Endometrial microvascular endothelial cells (primary cell): ENCODE data around the gene DOK7. TPM values are rescaled to one million over a fixed set of nuclear protein-coding genes. Genes with fewer than 3 reads are reported as not detected.

ENCODE experiments used
- in situ Hi-C: cut with HindIII; loops from 2 replicates; pipeline ENCODE4 v1.10.0; 2017; ENCODE audit warnings: low sequenced_read_pairs, low pct_unique_long_range_greater_than_20kb; ENCODE audit errors: inconsistent ontology term
- total RNA-seq: library from RNA; depleted of rRNA; stranded (reverse); fragments of >200 nt; gene quantifications from one replicate; pipeline ENCODE4 v1.2.3, GENCODE V29; 2015; ENCODE audit errors: inconsistent ontology term

The DOK7 gene
- total RNA-seq, 1 donor from 2014 or later = not detected

DNA sequence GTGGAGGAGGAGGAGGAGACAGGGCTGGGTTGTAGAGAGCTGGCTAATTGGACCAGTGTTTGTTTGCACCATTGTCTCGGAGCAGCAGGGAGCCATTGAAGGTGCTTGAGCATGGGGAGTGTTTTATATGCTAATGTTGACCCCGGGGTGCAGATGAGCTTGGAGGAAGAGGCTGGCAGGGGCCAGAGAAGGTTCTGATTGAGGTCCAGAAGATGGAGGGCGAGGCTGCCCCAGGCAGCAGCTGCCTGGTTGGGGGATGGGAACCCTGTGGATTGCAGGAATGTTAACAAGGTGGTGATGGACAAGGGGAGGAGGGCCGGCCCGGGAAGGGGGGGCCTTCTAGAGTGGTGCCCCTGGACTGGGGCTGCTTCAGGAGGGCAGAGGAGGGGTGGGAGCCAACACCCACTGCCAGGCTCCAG is 18.0 kb downstream of the DOK7 start:
- in situ Hi-C loops = no loop called here

- in situ Hi-C loops = no loop called here
Observed at GRCh38 chr4:3481783-3482393, 18.8 kb downstream of the DOK7 start.

GRCh38 chr4:3482707-3483106 is 19.6 kb downstream of the DOK7 start:
- in situ Hi-C loops = no loop called here

GRCh38 chr4:3483471-3483921 is 20.4 kb downstream of the DOK7 start:
- in situ Hi-C loops = no loop called here

DNA sequence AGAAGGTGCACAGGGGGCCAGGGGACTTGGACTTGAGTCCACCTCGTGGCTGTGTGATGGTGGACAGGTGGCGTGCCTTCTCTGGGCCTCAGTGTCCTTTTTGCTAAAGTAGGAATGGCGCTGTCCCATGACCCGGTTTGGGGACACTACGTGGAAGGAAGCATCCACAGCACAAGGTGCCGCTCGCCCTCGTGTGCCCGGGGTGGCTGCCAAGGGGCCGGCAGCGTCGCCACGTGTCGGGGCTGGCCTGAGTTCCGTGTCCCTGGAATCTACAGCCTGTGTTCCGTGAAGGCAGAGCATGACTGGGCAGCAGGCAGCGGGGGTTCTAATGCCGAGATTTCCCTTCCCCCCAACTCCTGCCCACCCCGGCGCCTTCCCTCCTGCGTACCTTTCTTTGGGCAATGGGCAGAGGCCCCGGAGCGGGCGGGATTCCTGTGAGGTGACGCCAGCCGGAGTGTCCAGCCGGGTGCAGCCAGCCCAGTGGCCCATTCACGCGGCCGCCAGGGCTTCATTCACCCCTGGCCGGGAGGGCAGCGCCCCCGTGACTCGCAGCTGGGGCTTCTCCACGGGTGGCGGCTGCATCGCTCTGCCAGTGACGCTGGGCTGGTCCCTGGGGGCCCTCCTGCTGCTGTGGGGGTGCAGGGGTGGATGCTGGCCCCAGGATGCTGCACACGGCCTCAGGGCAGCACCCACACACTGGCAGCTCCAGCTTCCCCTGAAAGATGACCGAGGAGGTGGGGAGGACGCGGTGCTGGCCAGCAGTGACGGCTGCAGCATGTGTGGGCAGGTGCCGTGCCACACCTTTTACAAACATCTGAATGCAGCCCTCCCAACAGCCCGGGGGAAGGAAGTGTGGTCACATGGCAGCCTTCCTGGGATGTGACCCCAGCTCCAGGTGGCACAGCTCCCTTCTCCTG is 21.2 kb downstream of the DOK7 start:
- in situ Hi-C loops = no loop called here

DNA sequence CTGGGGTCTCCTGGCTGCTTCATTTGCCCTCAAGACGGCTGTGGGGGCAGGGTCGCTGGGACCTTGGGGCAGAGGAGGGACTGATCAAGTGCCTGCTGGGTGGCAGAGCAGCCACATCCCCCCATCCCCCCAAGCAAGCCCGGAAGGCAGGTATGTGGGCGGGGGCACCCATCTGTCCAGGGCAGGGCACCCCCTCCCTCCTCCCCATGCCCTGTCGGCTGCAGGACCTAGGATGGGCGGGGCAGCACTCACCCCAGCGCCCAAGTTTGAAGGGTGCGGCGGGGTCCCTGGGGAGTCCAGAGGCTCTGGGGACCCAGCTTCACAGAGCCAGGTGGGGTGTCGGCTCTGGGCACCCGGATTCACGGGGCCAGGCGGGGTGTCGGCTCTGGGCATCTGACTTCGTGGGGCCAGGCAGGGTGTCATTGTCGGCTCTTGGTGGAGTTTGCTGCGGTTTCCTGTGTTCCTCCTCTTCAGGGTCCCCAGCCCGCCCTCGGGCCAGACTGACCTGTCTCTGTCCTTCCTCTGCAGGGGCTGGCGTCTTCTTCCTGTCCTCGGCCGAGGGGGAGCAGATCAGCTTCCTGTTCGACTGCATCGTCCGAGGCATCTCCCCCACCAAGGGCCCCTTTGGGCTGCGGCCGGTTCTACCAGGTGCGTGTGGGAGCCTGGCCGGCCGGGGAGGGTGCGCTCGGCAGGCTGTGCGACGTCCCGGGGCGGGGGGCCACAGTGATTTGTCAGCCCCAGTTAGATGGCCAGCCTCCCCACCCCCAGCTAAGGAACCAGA is 22.1 kb downstream of the DOK7 start:
- in situ Hi-C loops = no loop called here

DNA sequence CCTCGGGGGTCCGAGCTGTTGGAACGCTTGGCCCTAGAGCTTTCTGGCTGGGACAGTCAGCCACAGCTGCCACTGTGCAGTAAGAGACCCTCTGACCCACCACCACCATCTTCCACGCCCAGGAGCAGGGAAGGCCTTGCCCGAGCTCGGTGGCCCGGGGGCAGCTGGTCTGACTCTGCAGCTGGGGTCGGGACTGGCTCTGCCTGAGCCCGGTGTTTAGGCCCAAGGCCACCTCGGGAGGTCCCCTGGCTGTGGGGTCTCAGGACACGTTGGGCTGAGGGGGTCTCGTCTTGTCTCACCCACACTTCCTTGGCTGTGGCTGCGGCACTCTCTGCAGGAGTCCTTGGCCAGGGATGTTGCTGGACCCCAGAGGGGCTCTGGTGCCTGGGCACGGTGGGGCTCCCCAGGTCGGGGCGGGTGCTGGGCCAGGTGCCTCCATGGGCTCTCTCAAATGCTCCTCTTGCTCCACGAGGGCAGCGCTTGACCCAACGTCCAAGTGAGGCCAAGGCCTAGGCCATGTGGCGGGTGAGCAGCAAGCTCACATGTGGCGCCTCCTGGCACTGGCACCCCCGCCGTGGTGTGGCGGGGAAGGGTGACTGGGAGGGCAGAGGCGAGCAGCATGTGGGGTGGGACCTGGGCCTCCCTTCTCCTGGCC is 22.9 kb downstream of the DOK7 start:
- in situ Hi-C loops = no loop called here

DNA sequence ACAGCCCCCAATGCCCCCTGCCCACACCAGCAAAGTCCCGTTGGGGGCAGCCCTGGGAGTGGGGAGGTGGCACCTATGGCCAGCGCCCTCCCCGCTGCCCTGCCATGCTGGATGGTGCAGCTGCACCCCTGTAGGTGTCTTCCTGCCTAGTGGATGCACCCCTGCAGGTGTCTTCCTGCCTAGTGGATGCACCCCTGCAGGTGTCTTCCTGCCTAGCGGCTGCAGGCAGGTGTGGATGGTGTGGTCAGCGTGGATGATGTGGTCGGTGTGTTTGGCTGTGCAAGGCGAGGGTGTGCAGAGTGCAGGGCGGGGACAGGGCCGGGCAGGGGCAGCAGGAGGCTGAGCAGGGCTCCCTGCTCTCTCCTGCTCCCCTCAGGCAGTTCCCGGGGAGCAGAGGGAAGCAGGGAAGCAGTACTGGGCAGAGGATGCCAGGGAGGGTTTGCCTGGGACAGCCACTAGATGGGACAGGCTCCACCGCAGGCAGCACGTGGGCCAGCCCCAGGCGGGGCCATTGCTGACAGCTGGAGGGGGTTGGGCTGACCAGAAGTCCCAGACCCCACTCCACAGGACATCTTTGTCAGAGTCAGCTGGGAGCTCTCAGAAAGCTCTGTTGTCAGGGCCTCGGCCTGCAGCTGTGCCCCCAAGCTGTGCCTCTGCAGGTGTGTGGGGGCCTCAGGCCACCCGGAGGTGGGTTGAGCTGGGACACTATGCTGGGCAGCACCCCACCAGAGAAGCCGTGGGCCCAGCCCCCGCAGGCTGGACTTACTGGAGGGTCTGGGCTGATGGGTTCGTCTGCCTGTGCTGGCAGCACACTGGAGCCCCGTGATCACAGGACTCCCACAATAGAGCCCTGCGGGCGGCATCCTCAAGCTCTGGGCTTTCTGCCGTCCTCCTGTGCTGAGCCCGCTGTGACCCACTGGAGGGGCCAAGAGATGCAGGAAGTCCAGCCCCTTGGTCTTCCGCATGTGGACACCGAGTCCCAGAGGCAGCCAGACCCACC is 23.7 kb downstream of the DOK7 start:
- in situ Hi-C loops = no loop called here

DNA sequence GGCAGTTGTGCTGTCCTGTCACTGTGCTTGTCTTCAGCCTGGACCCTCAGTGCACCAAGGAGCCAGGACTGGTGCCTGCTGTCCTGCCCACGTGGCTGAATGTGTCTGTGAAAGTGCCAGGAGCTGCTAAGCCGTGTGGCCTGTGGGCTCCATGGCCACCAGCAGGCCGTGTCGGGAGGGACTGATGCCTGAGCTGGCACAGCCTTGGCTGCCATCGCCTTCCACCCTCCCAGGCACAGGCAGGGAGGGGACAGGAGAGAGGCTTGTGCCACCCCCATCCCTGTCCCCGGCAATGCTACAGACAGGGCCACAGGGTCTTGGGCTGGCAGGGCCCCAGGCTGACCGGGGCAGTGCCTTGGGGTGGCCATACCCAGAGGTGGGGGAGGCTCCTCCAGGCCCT is 24.8 kb downstream of the DOK7 start:
- in situ Hi-C loops = no loop called here

DNA sequence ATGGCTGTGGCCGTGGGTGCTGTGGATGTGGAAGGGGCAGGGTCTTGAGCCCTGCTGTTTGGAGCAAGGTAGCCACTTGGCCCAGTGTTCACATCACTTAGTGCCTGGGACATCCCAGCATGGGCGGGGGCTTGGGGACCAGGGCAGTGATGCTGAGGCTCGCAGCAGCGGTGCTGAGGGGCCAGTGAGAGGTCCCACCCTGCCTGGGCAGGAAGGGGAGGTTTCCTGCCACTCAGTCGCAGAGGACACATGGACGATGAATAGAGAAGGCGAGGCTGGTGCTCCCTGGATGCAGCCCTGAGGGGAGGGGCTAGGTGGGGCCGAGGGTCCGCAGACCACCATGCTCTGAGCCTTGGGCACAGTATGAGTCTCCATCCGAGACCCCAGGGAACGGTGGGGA is 25.7 kb downstream of the DOK7 start:
- in situ Hi-C loops = no loop called here

DNA sequence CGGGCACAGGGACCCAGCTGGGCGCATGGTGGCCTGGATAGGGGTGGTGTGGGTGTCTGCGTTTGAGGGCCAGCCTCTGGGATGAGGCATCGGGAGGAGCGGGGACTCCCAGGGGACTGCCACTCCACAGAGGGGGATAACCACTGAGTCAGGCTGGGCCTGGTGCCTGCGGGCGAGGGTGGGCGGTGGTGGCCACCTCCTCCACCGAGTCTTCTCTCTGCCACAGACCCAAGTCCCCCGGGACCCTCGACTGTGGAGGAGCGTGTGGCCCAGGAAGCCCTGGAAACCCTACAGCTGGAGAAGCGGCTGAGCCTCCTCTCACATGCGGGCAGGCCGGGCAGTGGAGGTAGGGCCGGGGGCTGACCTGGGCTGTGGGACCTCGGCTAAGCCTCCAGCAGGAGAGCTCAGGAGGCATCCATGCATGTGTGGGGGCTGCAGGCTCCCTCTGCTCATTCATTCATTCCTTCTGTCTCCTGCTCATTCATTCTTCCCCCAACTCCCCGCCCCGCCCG is 26.4 kb downstream of the DOK7 start:
- in situ Hi-C loops = no loop called here

GRCh38 chr4:3491681-3492405 is 28.7 kb downstream of the DOK7 start:
- in situ Hi-C loops = no loop called here

DNA sequence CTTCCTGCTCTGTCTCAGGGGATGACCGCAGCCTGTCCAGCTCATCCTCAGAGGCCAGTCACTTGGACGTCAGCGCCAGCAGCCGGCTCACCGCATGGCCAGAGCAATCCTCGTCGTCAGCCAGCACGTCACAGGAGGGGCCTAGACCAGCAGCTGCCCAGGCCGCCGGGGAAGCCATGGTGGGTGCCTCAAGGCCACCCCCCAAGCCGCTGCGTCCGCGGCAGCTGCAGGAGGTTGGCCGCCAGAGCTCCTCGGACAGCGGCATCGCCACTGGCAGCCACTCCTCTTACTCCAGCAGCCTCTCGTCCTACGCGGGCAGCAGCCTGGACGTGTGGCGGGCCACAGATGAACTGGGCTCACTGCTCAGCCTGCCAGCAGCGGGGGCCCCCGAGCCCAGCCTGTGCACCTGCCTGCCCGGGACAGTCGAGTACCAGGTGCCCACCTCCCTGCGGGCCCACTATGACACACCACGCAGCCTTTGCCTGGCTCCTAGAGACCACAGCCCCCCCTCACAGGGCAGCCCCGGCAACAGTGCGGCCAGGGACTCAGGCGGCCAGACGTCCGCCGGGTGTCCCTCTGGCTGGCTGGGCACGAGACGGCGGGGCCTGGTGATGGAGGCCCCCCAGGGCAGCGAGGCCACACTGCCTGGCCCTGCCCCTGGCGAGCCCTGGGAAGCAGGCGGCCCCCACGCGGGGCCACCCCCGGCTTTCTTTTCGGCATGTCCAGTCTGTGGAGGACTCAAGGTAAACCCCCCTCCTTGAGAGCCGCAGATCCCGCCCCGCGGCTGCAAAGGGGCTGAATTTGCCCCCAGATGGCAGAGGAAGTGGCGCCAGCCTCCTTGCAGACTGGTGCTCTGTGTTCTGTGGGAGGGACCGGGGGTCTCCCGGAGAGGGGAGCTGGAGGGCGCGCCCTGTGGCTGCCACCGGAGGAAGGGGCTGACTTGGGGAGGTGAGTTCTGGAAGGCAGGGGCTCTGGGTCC is 29.9 kb downstream of the DOK7 start:
- in situ Hi-C loops = no loop called here

DNA sequence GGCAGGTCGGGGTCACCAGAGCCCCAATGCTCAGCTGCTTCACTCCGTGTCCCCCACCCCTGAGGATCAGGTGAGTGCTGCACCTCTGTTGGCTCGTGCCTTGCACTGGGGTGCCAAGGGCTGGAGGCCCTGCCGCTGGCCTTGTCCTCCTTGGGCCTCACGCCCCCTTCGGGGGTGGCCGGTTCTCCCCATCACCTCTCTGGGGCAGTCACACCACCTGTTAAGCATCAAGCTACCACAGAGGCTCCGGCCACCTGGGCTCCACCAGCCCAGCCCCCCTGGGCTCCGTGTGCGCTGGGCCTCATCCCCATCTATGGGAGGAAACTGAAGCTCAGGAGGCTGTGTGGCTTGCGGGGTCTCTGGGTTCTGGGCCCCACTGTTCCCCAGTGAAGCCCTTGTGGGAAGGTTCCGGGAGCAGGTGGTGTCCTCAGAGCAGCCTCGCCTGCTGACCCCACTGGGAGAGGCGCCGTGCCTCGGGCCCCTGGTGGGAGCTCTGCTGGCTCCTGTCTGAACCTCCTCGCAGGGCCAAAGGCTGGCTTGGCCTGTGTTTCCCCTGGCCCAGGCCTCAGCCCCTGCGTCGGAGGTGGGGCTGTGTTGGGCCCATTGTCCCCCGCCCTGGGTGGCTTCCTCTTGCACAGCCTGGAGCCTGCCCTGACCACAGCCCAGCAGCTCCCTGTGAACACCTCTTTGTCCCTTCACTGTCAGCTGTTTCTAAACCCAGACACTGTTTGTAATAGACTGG is 30.8 kb downstream of the DOK7 start:
- in situ Hi-C loops = no loop called here

- in situ Hi-C loops = no loop called here
Observed at GRCh38 chr4:3494462-3494871, 31.4 kb downstream of the DOK7 start.
